GM19372 (cell line): Measurements from ENCODE around the gene LMO7.
"Not testable (repeated sequence)": the region's sequence is repeated elsewhere in the genome, so short reads cannot be mapped to it uniquely, and the experiment has no call there.

Experiments used
- ATAC-seq: cut with Tn5 transposase; IDR thresholded peaks from one replicate; pipeline ENCODE4 v1.9.1; 2021; ENCODE audit warnings: mild to moderate bottlenecking, low read depth, moderate library complexity; ENCODE audit not compliant: unreplicated experiment

Gene LMO7

GRCh38 chr13:75645141-75645540 lies 9.0 kb downstream of the LMO7 start:
- ATAC-seq = no peak

- peak; percentile 74 for ATAC-seq
Observed at GRCh38 chr13:75647126-75647784, 11.1 kb downstream of the LMO7 start.

GRCh38 chr13:75648446-75648845 lies 12.3 kb downstream of the LMO7 start:
- ATAC-seq = no peak

GRCh38 chr13:75651013-75651412 lies 14.9 kb downstream of the LMO7 start:
- ATAC-seq = no peak

GRCh38 chr13:75652726-75653125 lies 16.6 kb downstream of the LMO7 start:
- ATAC-seq = no peak

- ATAC-seq = no peak
Observed at GRCh38 chr13:75656425-75656989, 20.4 kb downstream of the LMO7 start.

GRCh38 chr13:75657111-75657510 lies 21.0 kb downstream of the LMO7 start:
- no peak for ATAC-seq

GRCh38 chr13:75660694-75661093 lies 24.6 kb downstream of the LMO7 start:
- ATAC-seq = no peak

GRCh38 chr13:75661443-75661842 lies 25.3 kb downstream of the LMO7 start:
- ATAC-seq = no peak

GRCh38 chr13:75666646-75667351 lies 30.7 kb downstream of the LMO7 start:
- no peak for ATAC-seq

- ATAC-seq = no peak
Observed at GRCh38 chr13:75669706-75670105, 33.6 kb downstream of the LMO7 start.

- ATAC-seq = no peak
Observed at GRCh38 chr13:75670496-75670895, 34.4 kb downstream of the LMO7 start.

- no peak for ATAC-seq
Observed at GRCh38 chr13:75675421-75675820, 39.3 kb downstream of the LMO7 start.

- ATAC-seq = no peak
Observed at GRCh38 chr13:75679459-75679858, 43.3 kb downstream of the LMO7 start.

GRCh38 chr13:75680251-75680650 lies 44.1 kb downstream of the LMO7 start:
- not testable (repeated sequence) for ATAC-seq

- ATAC-seq = no peak
Observed at GRCh38 chr13:75682326-75682725, 46.2 kb downstream of the LMO7 start.

- ATAC-seq = no peak
Observed at GRCh38 chr13:75685239-75685697, 49.1 kb downstream of the LMO7 start.

GRCh38 chr13:75687150-75687763 lies 51.1 kb downstream of the LMO7 start:
- ATAC-seq = no peak

GRCh38 chr13:75689686-75690085 lies 53.6 kb downstream of the LMO7 start:
- no peak for ATAC-seq

- ATAC-seq = no peak
Observed at GRCh38 chr13:75690607-75691006, 54.5 kb downstream of the LMO7 start.

- no peak for ATAC-seq
Observed at GRCh38 chr13:75691183-75691582, 55.1 kb downstream of the LMO7 start.
